HL-60 (cell line): ENCODE measurements around the gene LYPD5.
"Not testable (repeated sequence)": the region's sequence is repeated elsewhere in the genome, so short reads cannot be mapped to it uniquely, and the experiment has no call there.

Experiments
- DNase-seq, 2 experiments: peaks; one replicate each; pipeline ENCODE4 v3.0.0-alpha.2; 2010 to 2020; ENCODE audit warnings: low read depth in 1 of 2, low spot score in 1 of 2
- H3K27ac ChIP-seq: fragments of 250-450 bp; sonication (Bioruptor Pico); replicated peaks from 2 replicates; pipeline ENCODE4 v1.5.1; 2020; ENCODE audit warnings: mild to moderate bottlenecking, moderate library complexity
- H3K27me3 ChIP-seq: fragments of 250-450 bp; sonication (Bioruptor Pico); 2 replicates; pipeline ENCODE4 v1.5.1; 2021; ENCODE audit warnings: mild to moderate bottlenecking, moderate library complexity; ENCODE audit not compliant: insufficient read depth, poor library complexity, severe bottlenecking
- H3K4me3 ChIP-seq: replicated peaks from 2 replicates; pipeline ENCODE4 v1.5.1; 2011; ENCODE audit warnings: mild to moderate bottlenecking, control low read depth, low read length; ENCODE audit not compliant: insufficient read depth
- CTCF ChIP-seq: IDR thresholded peaks from one replicate; pipeline ENCODE4 v1.5.1; 2011; ENCODE audit warnings: low read length, control low read depth, inconsistent platforms; ENCODE audit not compliant: insufficient read depth
- GABPA ChIP-seq: IDR thresholded peaks from 2 replicates; pipeline ENCODE4 v1.6.1; 2012; ENCODE audit warnings: low read depth
- POLR2AphosphoS5 ChIP-seq: IDR thresholded peaks from 2 replicates; pipeline ENCODE4 v1.6.1; 2012; ENCODE audit warnings: low read depth
- REST ChIP-seq: IDR thresholded peaks from 2 replicates; pipeline ENCODE4 v1.6.1; 2012; ENCODE audit warnings: low read depth; ENCODE audit not compliant: insufficient replicate concordance
- SPI1 ChIP-seq: IDR thresholded peaks from 2 replicates; pipeline ENCODE4 v1.6.1; 2012; ENCODE audit warnings: low read depth, mild to moderate bottlenecking, borderline replicate concordance

LYPD5 gene

GRCh38 chr19:43826787-43827754, 24.8 kb upstream of the LYPD5 start, which contains the start of gene ZNF283:
Gene ZNF283, plus strand, starts transcription at chr19:43827321. Its CDS starts 6,184 bp downstream, at chr19:43833505.
- H3K27ac ChIP-seq, result peak within 1 kb of the TSS; percentile 52
- H3K4me3 ChIP-seq, result peak within 1 kb of the TSS; percentile 56
- no peaks in the 10 kb centered on the region for H3K27me3 ChIP-seq
- TF ChIP-seq CTCF, result no peak
- no peak for TF ChIP-seq SPI1
- no peak for TF ChIP-seq POLR2AphosphoS5
- TF ChIP-seq GABPA, result peak; percentile 62
- no peak for TF ChIP-seq REST
- DNase-seq, result peak; percentile 78 to 93

- not testable (repeated sequence) for DNase-seq, H3K27me3 ChIP-seq, H3K4me3 ChIP-seq
Observed at GRCh38 chr19:43824572-43824971, 22.3 kb upstream of the LYPD5 start.

GRCh38 chr19:43823856-43824255, 21.6 kb upstream of the LYPD5 start:
- H3K27ac ChIP-seq, H3K4me3 ChIP-seq, DNase-seq, H3K27me3 ChIP-seq: not testable (repeated sequence)

More at GRCh38 chr19:43824572-43824971, 22.3 kb upstream of the LYPD5 start:
- not testable (repeated sequence) for H3K27ac ChIP-seq

- no peak for DNase-seq
- Histone ChIP-seq H3K27ac (no peak overlapping the region), H3K27me3 (no peaks in the 10 kb centered on the region), H3K4me3 (no peak overlapping the region)
- no peak for TF ChIP-seq SPI1
- no peak for TF ChIP-seq POLR2AphosphoS5
- TF ChIP-seq GABPA, result no peak
- no peak for TF ChIP-seq REST
- no peak for TF ChIP-seq CTCF
Observed at GRCh38 chr19:43820884-43821215, 18.6 kb upstream of the LYPD5 start.
